Heart right ventricle (tissue), 16 donors: ENCODE results near the gene TMCC3. TPM values are rescaled to one million over a fixed set of nuclear protein-coding genes. Genes with fewer than 3 reads are reported as not detected.

Experiments used
- ATAC-seq, 8 donors: fragments of 200-7000 bp; cut with Tn5 transposase; one replicate each; pipeline ENCODE4 v1.9.1; 2020; ENCODE audit warnings: mild to moderate bottlenecking in 8 of 8, moderate library complexity in 8 of 8, moderate number of reproducible peaks in 1 of 8
- DNase-seq, 2 donors: peaks; one replicate each; pipeline ENCODE4 v3.0.0-alpha.2; 2020
- H3K27ac ChIP-seq, 10 donors: fragments of 200-600 bp; sonication (generic) in 2 of 10; one replicate each; pipeline versions ENCODE4 v1.5.0 to v1.8.0; 2020 to 2022; ENCODE audit warnings: mild to moderate bottlenecking in 3 of 10
- H3K27me3 ChIP-seq, 7 donors: fragments of 200-600 bp; one replicate each; pipeline ENCODE4 v1.8.0; 2021 to 2022; ENCODE audit warnings: mild to moderate bottlenecking in 2 of 7
- H3K36me3 ChIP-seq, 9 donors: fragments of 200-600 bp; sonication (generic) in 1 of 9; one replicate each; pipeline versions ENCODE4 v1.5.0 to v1.8.0; 2020 to 2022; ENCODE audit warnings: mild to moderate bottlenecking in 2 of 9
- H3K4me1 ChIP-seq, 9 donors: fragments of 200-600 bp; sonication (generic) in 1 of 9; one replicate each; pipeline versions ENCODE4 v1.5.0 to v1.8.0; 2020 to 2022; ENCODE audit warnings: mild to moderate bottlenecking in 4 of 9
- H3K4me3 ChIP-seq, 10 donors: fragments of 200-600 bp; sonication (generic) in 2 of 10; one replicate each; pipeline versions ENCODE4 v1.5.0 to v1.8.0; 2020 to 2022; ENCODE audit warnings: mild to moderate bottlenecking in 7 of 10, moderate library complexity in 2 of 10
- H3K9me3 ChIP-seq, 11 donors: fragments of 200-600 bp in 10 of 11; sonication (generic) in 2 of 11; one replicate each; pipeline versions ENCODE4 v1.5.0 to v1.8.0; 2013 to 2022; ENCODE audit warnings: mild to moderate bottlenecking in 2 of 11, control low read depth in 1 of 11, moderate library complexity in 1 of 11
- WGBS, 2 donors: extraction: QIAGEN DNeasy Blood & Tissue Kit; methylation state at CpG; one replicate each; pipeline ENCODE4 v1.1.7; 2013; ENCODE audit warnings: inconsistent platforms in 1 of 2; 5-methylcytosine and 5-hydroxymethylcytosine counted together
- intact Hi-C, 10 donors: fragments of 100-400 bp; cut with DNase I; formaldehyde crosslinking; loops; one replicate each; pipeline versions ENCODE4 v1.11.1 to v1.14.2; 2022
- polyA plus RNA-seq, 2 donors: library from polyadenylated mRNA; stranded (reverse); fragments of 200-250 nt; gene quantifications; one replicate each; pipeline ENCODE4 v1.2.3, GENCODE V29; 2013
- total RNA-seq, 10 donors: library from RNA; stranded (reverse); fragmentation: NEBNext Ultra II Directional in 3 of 10; extraction: Animal tissue kit (Norgen Biotek cat#: 25700) in 3 of 10; gene quantifications; one replicate each; pipeline versions ENCODE4 v1.2.1 to v1.2.4, GENCODE V29; 2021 to 2023
- TF ChIP-seq, protein P1 (sequence below), 9 donors: fragments of 200-600 bp; sonication (generic) in 2 of 9; IDR thresholded peaks; one replicate each; pipeline versions ENCODE4 v1.5.0 to v1.8.0; 2021 to 2022; ENCODE audit warnings: antibody characterized with exemption in 9 of 9, mild to moderate bottlenecking in 5 of 9, moderate library complexity in 1 of 9
- donor health status: Arrhythmogenic right ventricular cardiomyopathy.
- donor health status: ischemic (EF 13 %, LVEDD 7.1; RV severe dilation, severe dysfunction).
- donor health status: healthy with polysubstance abuse.
- donor health status: DM: no; HTN: yes; CAD: no.
- donor health status: DM: no; HTN: no; CAD: no.
- donor health status: ischemic (EF 25% LVEDD 6.9; RV normal size, moderate dysfunction).
- donor health status: ischemic (EF 25% LVEDD 5.7; RV mildly dilated, moderate dysfunction).
- donor health status: healthy.
- donor health status: DM: yes; HTN: yes; CAD: no.
- donor health status: Ischemic cardiomyopathy.
- donor health status: ischemic (EF 35%, LVEDD 5.7; RV mildly dilated, moderate dysfunction).
- donor health status: nonischemic (EF 11% LVEDD 7.7; RV severe dilation, severe dysfunction).
- donor health status: DM: yes; HTN: yes; CAD: no.
- donor health status: PGD.
- donor health status: ischemic (EF 29% LVEDD 5.4; RV normal size, mild dysfunction).
- donor health status: nonischemic (EF 23%, LVEDD 6.1; RV moderate dilation, normal function).

TMCC3 gene
- total and polyA plus RNA-seq, 12 donors = 0.88 to 7.3 (median 3.0) TPM

- DNase-seq (no peak), ATAC-seq (no peak)
- Histone ChIP-seq H3K9me3 (peaks cover 0 to 12% (median 0%) of the 10 kb centered on the region in 11 donors), H3K36me3 (no peaks in the 10 kb centered on the region), H3K4me1 (no peaks in the 10 kb centered on the region), H3K27ac (no peak overlapping the region), H3K27me3 (no peaks in the 10 kb centered on the region), H3K4me3 (no peak overlapping the region)
- WGBS, 2 donors = 89 to 98% methylated on average over 1 of the region's 1 CpG
- TF ChIP-seq, protein P1, sequence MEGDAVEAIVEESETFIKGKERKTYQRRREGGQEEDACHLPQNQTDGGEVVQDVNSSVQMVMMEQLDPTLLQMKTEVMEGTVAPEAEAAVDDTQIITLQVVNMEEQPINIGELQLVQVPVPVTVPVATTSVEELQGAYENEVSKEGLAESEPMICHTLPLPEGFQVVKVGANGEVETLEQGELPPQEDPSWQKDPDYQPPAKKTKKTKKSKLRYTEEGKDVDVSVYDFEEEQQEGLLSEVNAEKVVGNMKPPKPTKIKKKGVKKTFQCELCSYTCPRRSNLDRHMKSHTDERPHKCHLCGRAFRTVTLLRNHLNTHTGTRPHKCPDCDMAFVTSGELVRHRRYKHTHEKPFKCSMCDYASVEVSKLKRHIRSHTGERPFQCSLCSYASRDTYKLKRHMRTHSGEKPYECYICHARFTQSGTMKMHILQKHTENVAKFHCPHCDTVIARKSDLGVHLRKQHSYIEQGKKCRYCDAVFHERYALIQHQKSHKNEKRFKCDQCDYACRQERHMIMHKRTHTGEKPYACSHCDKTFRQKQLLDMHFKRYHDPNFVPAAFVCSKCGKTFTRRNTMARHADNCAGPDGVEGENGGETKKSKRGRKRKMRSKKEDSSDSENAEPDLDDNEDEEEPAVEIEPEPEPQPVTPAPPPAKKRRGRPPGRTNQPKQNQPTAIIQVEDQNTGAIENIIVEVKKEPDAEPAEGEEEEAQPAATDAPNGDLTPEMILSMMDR (IDR thresholded peaks at IDR 0.05) = no peak
- intact Hi-C loops = no loop called here
Measured at GRCh38 chr12:94557746-94558295, 92.5 kb downstream of the TMCC3 start.

GRCh38 chr12:94555687-94556086 lies 94.7 kb downstream of the TMCC3 start:
- intact Hi-C loops = no loop called here
- Histone ChIP-seq H3K4me3 (no peak overlapping the region), H3K9me3 (peaks cover 0 to 12% (median 0%) of the 10 kb centered on the region in 11 donors), H3K27me3 (no peaks in the 10 kb centered on the region), H3K4me1 (no peaks in the 10 kb centered on the region), H3K36me3 (no peaks in the 10 kb centered on the region), H3K27ac (no peak overlapping the region)
- no peak for DNase-seq
- 86 to 92% methylated on average over 3 of the region's 3 CpGs for WGBS, 2 donors
- TF ChIP-seq, protein P1 (IDR thresholded peaks at IDR 0.05) = no peak
- ATAC-seq = no peak

DNA sequence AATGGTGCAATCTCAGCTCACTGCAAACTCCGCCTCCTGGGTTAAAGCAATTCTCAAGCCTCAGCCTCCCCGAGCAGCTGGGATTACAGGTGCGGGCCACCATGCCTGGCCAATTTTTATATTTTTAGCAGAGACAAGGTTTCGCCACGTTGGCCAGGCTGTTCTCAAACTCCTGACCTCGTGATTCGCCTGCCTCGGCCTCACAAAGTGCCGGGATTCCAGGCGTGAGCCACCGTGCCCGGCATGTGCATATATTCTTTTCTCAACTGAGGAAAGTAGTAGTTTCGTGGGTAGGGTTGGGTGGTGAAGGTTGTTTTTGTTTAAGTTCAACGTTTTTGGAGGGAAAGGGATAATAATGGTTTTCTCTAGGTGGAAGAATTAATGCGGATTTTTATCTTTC lies 96.5 kb downstream of the TMCC3 start:
- intact Hi-C loops = no loop called here
- no peaks in the 10 kb centered on the region for H3K27me3 ChIP-seq
- H3K4me3 ChIP-seq = no peak overlapping the region
- H3K9me3 ChIP-seq = peaks cover 0 to 12% (median 0%) of the 10 kb centered on the region in 11 donors
- no peak overlapping the region for H3K27ac ChIP-seq
- H3K4me1 ChIP-seq = no peaks in the 10 kb centered on the region
- ATAC-seq (no peak), DNase-seq (no peak)
- TF ChIP-seq, protein P1 (IDR thresholded peaks at IDR 0.05) = no peak
- 92 to 93% methylated on average over 15 of the region's 15 CpGs for WGBS, 2 donors
- no peaks in the 10 kb centered on the region for H3K36me3 ChIP-seq

- TF ChIP-seq, protein P1 (IDR thresholded peaks at IDR 0.05) = no peak
- intact Hi-C loops = no loop called here
- H3K4me3 ChIP-seq = no peak overlapping the region
- no peaks in the 10 kb centered on the region for H3K4me1 ChIP-seq
- ATAC-seq (no peak), DNase-seq (no peak)
- H3K27ac ChIP-seq = no peak overlapping the region
- H3K36me3 ChIP-seq = no peaks in the 10 kb centered on the region
- H3K27me3 ChIP-seq = no peaks in the 10 kb centered on the region
- peaks cover 0 to 12% (median 0%) of the 10 kb centered on the region in 11 donors for H3K9me3 ChIP-seq
- 84 to 85% methylated on average over 6 of the region's 6 CpGs for WGBS, 2 donors
Measured at GRCh38 chr12:94553130-94553519, 97.2 kb downstream of the TMCC3 start.
